GM18505 (cell line): ENCODE measurements around the gene SAPCD2.
A peak's percentile ranks its signal among the peaks of the same experiment; 100 is the strongest.

Source experiments
- ATAC-seq: cut with Tn5 transposase; IDR thresholded peaks from one replicate; pipeline ENCODE4 v1.9.1; 2021; ENCODE audit not compliant: unreplicated experiment
- POLR2A ChIP-seq: IDR thresholded peaks from 4 replicates; pipeline ENCODE4 v1.6.1; 2011; ENCODE audit warnings: borderline replicate concordance; ENCODE audit not compliant: insufficient read depth, insufficient read length; ENCODE audit errors: extremely low read depth

Gene SAPCD2

DNA sequence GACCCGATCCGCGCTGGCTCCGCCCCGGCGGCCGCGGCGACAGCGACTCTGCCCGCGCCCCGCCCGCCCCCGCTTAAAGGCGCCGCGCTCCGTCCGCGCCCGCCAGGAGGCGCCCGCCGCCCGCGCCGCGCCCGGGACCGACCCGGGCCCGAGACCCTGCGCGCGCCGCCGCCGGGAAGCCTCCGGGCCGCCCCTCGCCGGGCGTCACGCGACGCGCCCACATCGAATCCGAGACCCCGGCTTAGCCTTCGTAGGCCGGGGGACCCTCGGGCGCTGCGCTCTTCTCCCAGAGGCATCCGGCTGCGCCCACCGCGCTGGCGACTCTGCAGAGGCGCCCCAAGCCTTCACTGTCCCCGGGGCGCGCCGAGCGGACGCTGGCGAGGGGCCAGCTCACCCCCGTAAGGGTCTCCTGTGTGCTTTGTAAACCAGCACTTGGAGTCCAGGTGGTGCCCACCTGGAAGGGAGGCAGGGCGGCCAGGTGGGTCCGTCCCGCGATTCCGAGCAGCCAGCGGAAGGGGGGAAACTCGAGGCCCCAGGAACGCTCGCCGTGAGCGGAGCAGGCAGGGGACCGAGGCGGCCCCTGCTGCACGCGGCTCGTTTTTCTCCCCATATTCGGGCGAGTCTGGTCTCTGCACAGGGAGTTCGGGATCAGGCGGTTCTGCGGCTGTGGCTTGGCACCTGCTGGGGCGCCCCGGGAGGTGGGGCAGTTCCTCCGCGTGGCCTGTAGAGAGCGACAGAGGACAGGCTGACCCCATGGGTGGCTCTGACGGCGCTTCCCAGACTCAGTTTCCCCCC is 41.9 kb downstream of the SAPCD2 start:
- no peak for TF ChIP-seq POLR2A
- ATAC-seq, result peak; percentile 35

GRCh38 chr9:137027369-137028262 is 42.7 kb downstream of the SAPCD2 start, which contains the start of gene ABCA2:
TSS of gene ABCA2 (minus strand) at chr9:137028237. CDS start at chr9:137028140, 97 bp downstream.
- ATAC-seq, result no peak
- no peak for TF ChIP-seq POLR2A

DNA sequence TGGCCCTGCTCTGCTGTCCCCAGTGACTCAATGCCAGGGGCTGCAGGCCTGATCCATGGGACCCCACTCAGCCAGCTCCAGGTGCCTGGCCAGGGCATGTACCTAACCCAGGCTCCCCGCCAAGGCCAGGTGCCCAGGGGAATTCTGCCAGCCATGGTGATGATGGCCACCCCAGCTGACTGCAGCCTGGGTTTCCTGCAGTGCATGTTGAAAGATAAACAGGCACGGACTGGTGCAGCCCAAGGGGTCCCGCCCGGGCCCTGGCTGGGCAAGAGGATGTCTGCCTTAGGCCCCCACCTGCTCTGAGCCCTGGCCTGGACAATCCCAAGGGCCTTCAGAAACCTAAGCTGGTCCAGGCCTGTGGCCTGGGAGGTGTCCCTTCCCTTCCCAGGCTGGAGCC is 43.5 kb downstream of the SAPCD2 start:
- ATAC-seq, result no peak
- TF ChIP-seq POLR2A, result no peak

DNA sequence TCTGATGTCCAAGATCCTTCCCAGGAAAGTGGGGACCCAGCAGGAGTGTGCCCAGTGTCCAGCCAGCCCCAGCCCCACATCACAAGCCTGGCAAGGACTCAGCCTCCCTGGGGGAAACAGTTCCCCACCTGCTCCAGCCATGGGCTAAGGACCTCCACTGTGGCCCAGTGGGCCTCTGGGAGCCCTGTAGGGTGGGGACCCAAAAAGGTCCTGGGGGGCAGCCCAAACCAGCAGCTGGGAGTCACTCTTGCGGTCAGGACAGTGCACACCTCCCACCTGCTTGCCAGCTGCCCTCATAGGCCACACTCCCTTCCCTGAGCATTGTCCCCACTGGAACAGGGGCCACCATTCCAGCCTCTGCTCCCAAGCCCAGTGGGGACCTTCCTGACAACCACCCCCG is 44.0 kb downstream of the SAPCD2 start:
- TF ChIP-seq POLR2A, result no peak
- ATAC-seq, result no peak

DNA sequence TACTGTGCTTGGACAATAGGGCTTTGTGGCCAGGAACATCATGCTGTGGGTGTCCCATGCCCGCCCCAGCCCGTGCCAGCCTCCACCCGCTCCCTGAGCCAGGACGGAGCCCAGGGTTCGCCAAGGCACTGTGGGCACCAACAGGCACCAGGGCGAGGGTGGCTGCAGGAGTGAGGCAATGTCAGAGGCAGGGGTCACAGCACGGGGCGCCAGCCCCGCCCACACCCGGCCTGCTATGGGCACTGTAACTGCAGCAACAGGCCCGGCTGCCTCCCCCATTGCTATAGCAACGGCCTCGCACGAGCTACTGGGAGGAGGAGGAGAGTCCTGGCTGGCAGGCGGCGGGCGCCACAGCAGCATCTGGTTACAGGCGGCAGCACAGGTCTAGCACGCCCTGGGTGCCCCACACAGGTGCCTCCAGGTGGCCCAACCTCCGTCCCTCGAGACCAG is 44.8 kb downstream of the SAPCD2 start:
- no peak for ATAC-seq
- no peak for TF ChIP-seq POLR2A

GRCh38 chr9:137023583-137023991 is 46.8 kb downstream of the SAPCD2 start:
- ATAC-seq, result no peak
- no peak for TF ChIP-seq POLR2A

DNA sequence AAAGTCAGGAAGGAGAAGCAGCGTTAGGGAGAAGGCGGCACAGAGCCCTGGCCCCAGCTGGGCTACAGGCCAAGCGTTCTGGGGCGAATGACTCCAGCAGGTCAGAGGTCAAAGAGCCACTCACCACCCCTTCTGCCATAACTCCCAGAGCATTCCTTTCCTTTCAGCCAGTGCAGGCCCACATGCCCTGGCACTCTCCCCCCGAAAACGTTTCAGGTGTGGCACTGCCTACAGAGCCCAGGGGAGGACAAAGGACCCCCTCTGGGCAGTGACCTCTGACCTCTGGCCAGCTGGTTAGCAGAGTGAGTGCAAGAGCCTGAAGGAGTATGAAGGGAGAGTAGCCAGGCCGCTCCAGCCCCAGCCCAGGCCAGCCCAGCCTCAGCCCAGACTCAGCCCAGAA is 47.2 kb downstream of the SAPCD2 start:
- TF ChIP-seq POLR2A, result no peak
- no peak for ATAC-seq

DNA sequence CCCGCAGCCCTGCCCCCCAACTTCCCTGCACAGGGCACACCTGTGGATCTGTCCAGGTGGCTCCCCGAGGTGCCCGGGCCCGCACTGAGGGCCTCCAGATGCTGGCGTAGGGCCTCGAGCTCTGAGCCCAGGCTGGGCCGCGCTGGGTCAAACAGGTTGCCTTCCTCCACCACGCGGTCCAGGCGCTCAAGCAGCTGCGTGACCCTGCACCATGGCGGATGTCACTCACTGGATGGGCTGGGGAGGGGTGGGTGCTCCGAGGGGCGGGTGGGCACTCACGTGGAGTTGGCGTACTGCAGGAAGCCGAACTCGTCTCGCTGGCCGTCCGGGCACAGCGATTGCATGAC is 47.7 kb downstream of the SAPCD2 start:
- no peak for ATAC-seq
- no peak for TF ChIP-seq POLR2A

- ATAC-seq, result no peak
- no peak for TF ChIP-seq POLR2A
Measured at GRCh38 chr9:137021979-137022661, 48.2 kb downstream of the SAPCD2 start.

DNA sequence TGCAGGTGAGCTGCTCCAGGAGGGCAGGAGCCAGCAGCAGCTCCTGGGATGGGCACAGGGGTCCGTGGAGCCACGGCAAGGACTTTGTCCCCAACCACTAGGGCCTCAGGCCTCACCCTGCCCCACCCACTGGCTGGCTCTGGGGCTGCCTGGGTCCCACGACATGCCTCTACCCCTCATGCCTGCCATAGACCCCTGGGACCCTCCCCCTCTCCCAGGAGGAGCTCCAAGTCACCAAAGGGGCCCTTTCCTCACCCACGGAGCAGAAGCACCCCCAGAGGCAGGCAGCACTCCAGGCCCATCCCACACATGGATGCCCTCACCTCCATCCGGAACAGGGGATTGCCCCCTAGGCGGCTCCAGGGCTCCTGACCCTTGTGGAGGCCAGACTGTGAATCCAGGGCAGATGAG is 48.8 kb downstream of the SAPCD2 start:
- ATAC-seq, result no peak
- no peak for TF ChIP-seq POLR2A

DNA sequence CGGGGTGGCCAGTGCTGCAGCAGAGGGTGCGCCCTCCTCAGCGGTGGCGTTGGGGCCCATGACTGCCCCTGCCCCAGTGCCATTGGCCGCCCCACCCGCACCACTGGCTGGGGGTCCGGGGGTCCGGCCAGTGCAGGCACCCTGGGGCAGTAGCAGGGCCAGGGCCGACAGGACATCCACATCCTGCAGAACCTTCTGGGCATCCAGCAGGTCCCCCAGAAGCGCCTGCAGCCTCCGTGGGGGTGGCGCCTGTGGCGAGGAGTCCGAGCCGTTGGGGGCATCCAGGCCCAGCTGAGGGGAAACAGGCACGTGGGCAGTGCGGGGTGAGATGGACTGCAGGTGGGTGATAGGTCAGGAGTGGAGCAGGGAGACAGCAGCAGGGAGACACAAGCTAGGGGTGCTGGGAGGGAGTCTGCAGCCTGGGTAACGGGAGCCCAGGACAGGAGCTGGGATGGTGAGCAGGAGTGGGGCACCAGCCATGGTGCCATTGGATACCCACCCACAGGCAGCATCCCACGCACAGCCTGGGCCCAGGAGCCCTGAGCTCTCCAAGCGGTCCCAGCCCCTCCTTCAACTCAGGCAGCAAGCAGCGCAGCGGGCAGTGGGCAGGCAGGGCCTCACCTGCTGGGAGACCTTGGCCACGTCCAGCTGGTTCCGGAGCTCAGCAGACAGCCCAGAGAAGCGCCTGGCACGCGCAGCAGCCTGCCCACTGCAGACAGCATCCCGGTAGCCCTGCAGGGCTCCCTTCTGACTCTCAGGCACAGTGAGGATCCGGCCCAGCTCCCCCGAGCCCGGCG is 49.4 kb downstream of the SAPCD2 start:
- no peak for ATAC-seq
- no peak for TF ChIP-seq POLR2A

- no peak for ATAC-seq
- no peak for TF ChIP-seq POLR2A
Measured at GRCh38 chr9:137019891-137020683, 50.3 kb downstream of the SAPCD2 start.
